GM13977 (cell line): ENCODE measurements around the gene TEKT3.

Experiments used
- DNase-seq: peaks from one replicate; pipeline ENCODE4 v3.0.0; 2012; ENCODE audit warnings: low spot score
- in situ Hi-C: fragments of 300-500 bp; cut with MboI; formaldehyde crosslinking; loops from one replicate; pipeline ENCODE4 v1.12.0; 2022; ENCODE audit warnings: low sequenced_read_pairs, low pct_unique_long_range_greater_than_20kb, mixed read lengths, inconsistent platforms; ENCODE audit not compliant: unreplicated experiment
- TF ChIP-seq, protein P1 (sequence below): IDR thresholded peaks from 2 replicates; pipeline ENCODE4 v1.5.1; 2012; ENCODE audit warnings: mild to moderate bottlenecking, control low read depth; ENCODE audit not compliant: insufficient read depth; ENCODE audit errors: extremely low read depth, missing control alignments

Gene TEKT3

DNA sequence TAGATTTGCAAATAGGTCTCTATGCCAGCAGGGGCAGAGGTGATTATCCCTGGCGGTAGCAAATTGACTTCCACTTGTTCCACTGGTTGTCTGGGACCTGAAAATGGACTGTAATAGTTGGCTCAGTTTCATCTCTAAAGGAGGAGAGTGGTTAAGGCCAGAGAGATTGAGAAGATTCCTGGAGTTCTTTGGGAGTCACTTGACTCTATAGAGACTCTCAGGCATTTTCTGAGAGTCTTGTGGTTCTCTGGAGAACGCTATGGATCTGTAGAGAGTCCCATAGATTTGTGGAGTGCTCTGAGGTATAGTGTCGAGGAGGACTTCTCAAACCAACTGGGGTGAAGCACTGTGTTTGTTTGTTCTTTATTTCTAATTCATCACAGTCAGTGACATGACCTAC lies 67.4 kb downstream of the TEKT3 start:
- DNase-seq, result no peak
- in situ Hi-C loops, result loop anchor here (25.0 kb wide), 1 partner anchor 238 kb away; no protein-coding TSS in a partner anchor
- TF ChIP-seq, protein P1, sequence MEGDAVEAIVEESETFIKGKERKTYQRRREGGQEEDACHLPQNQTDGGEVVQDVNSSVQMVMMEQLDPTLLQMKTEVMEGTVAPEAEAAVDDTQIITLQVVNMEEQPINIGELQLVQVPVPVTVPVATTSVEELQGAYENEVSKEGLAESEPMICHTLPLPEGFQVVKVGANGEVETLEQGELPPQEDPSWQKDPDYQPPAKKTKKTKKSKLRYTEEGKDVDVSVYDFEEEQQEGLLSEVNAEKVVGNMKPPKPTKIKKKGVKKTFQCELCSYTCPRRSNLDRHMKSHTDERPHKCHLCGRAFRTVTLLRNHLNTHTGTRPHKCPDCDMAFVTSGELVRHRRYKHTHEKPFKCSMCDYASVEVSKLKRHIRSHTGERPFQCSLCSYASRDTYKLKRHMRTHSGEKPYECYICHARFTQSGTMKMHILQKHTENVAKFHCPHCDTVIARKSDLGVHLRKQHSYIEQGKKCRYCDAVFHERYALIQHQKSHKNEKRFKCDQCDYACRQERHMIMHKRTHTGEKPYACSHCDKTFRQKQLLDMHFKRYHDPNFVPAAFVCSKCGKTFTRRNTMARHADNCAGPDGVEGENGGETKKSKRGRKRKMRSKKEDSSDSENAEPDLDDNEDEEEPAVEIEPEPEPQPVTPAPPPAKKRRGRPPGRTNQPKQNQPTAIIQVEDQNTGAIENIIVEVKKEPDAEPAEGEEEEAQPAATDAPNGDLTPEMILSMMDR, result no peak

DNA sequence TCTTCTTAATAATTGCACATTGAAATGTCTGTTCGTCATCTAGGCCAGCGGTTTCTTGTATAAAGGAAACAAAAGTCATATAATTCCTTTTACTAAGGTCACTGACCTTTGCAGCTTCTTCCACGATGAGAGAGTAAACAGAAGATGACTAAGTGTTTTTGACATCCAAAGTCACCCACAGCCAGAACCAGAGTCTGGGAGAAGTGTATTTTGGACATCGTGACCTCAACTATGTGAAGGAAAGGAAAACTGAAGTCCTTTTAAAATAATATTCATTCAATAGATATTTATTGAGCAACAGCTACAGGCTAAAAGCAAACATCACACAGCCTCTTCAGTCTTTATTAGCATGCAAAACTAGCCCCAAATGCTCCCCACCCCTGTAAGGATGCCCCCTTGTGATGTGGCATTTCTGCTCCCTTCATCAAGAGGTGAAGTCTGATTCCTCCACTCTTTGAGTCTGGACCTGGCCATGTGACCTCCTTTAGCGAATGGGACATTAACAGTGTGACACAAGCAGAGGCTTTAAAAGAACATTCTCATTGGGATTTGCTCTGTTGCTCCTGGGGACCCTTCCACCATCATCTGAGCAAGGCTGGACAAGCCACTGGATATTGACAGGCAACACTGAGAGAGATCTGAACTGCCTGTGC lies 68.1 kb downstream of the TEKT3 start:
- in situ Hi-C loops, result loop anchor here (25.0 kb wide), 1 partner anchor 239 kb away; no protein-coding TSS in a partner anchor
- TF ChIP-seq, protein P1, result no peak
- DNase-seq, result no peak

DNA sequence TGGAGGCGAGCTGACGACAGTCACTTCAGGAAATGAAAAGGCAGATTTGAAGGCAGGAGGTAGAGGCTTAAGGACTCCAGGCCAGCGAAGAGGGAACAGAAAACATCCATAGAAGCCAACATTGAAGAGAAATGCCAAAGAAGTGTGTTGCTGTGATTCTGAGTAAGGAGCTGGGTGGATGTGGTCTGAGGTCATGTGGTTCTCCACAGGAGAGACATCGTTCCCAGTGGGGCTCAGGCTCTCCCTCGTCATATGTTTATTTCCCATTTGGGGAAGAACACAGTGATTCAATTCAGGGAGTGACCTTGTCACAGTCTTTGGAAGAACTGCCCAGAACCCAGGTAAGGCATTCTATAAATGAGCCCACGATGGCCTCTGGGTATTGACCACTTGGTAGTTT lies 69.7 kb downstream of the TEKT3 start:
- DNase-seq, result no peak

DNA sequence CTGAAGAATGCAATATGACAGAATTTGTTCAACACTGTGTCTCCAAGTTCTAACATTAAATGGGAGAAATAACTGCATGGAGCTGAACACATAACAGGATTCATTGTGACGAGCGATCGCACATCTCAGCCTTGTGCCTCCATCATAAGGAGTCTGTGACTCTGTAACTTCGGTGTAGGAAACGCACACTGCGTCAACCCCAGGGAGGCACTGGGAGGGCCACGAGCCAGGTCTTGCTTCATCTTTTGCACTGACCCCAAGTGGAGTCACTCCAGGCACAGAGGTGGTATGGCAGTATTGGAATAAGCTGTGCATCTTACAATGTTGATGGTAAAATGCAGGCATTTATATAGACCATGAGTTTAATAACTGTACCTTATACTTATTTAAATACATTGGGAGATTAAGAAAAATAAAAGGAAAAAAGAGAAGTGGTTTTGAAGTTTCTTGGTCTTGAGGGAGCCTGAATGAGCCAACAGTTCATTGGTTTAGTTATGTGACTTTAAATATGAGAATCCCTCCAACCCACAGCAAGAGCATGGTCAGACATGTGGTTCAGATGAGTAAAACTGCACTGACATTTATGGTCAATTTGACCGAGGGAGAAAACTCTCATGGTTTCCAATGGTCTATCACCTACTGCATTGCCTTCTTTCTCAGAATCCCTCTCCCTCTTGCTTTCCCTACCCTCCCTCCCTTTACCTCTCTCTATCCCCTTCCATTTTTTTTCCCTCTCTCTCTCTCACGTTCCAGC lies 70.6 kb downstream of the TEKT3 start:
- in situ Hi-C loops, result loop anchor here (25.0 kb wide), 1 partner anchor 241 kb away; no protein-coding TSS in a partner anchor
- TF ChIP-seq, protein P1, result no peak
- DNase-seq, result no peak

More for the DNA sequence above, 69.7 kb downstream of the TEKT3 start:
- in situ Hi-C loops, result loop anchor here (25.0 kb wide), 1 partner anchor 241 kb away; no protein-coding TSS in a partner anchor
- TF ChIP-seq, protein P1, result no peak

DNA sequence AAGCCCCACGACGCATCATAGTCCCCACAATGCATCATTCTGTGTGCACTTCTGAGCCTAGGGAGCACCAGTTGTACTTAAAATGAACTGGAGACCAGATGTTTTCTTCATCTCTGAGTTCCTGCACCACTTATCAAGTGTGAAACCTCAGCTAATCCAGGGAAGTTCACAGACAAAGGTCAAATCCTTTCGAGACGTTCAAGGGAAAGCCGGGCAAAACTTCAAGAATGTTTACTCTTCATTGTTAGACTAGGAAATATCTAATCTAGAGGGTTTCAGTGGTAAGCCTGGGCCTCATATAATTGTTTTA lies 71.7 kb downstream of the TEKT3 start:
- in situ Hi-C loops, result loop anchor here (25.0 kb wide), 1 partner anchor 243 kb away; no protein-coding TSS in a partner anchor
- DNase-seq, result no peak
- TF ChIP-seq, protein P1, result no peak

DNA sequence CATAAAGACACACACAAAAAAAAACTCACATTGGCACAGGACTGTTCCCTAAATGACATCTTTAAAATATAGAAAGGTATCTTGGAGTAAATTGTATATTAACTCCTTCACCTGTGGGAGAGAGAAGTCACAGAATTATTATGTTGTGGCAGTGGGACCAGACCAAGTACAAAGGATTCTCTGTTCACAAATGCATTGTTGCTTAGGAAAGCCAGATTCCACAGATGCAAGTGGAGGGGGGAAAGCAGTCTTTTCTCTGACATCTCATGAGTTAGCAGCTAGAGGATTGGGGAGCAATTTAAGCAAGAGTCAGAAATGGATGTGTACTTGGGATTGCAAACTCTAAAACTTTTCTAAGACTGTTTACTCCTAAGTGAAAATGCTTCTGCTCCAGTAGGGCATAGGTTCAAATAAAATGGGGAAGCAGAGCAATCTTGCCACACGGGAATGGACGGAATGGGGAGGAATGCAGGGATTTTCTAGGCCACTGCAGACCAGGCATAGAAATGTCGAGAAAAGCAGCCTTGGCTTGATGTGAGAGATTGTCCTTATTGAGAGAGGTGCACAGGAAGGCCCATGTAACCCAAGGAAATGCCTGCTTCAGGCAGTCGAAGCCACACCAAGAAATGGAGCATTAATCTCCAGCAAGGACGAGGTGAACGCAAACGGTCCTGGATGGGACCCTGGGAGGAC lies 72.2 kb downstream of the TEKT3 start:
- in situ Hi-C loops, result loop anchor here (25.0 kb wide), 1 partner anchor 243 kb away; no protein-coding TSS in a partner anchor
- TF ChIP-seq, protein P1, result no peak
- no peak for DNase-seq
